Measurements from ENCODE around the gene TNFRSF13B. TPM values are rescaled to one million over a fixed set of nuclear protein-coding genes. Genes with fewer than 3 reads are reported as not detected.

Gene TNFRSF13B
- total RNA-seq, 1 experiment from 2014 or later, result not detected

GRCh38 chr17:16926571-16927451 is 45.1 kb downstream of the TNFRSF13B start:
- DNase-seq (ENCODE audit: unreplicated experiment), result peak; percentile 30
- intact Hi-C loops (cut with micrococcal nuclease), result no loop called here
- CTCF ChIA-PET, result interaction anchor here (0.6 kb wide), 1 partner anchor 77 kb away, joined by 3 read pairs; no protein-coding TSS in a partner anchor
- Mint-ChIP-seq H3K27ac (ENCODE audit: low read depth, unreplicated experiment) (no peak overlapping the region), H3K27me3 (ENCODE audit: insufficient read depth, unreplicated experiment) (no peaks in the 10 kb centered on the region), H3K9me3 (ENCODE audit: unreplicated experiment) (no peaks in the 10 kb centered on the region), H3K4me3 (ENCODE audit: unreplicated experiment) (no peak overlapping the region), H3K4me1 (ENCODE audit: insufficient read depth, unreplicated experiment) (no peaks in the 10 kb centered on the region), H3K36me3 (ENCODE audit: insufficient read depth, unreplicated experiment) (no peaks in the 10 kb centered on the region)
- no TSS peak for BruUV-seq (replicated peaks)
- TF ChIP-seq CTCF (IDR thresholded peaks at IDR 0.05; ENCODE audit: unreplicated experiment), result no peak
- POLR2A ChIA-PET, result interaction anchor here (1.0 kb wide), 1 partner anchor 161 kb away, joined by 4 read pairs; no protein-coding TSS in a partner anchor

GRCh38 chr17:16926061-16926511 is 45.8 kb downstream of the TNFRSF13B start:
- Mint-ChIP-seq H3K27ac (ENCODE audit: low read depth, unreplicated experiment) (no peak overlapping the region), H3K4me3 (ENCODE audit: unreplicated experiment) (no peak overlapping the region), H3K36me3 (ENCODE audit: insufficient read depth, unreplicated experiment) (no peaks in the 10 kb centered on the region), H3K27me3 (ENCODE audit: insufficient read depth, unreplicated experiment) (no peaks in the 10 kb centered on the region), H3K4me1 (ENCODE audit: insufficient read depth, unreplicated experiment) (no peaks in the 10 kb centered on the region), H3K9me3 (ENCODE audit: unreplicated experiment) (no peaks in the 10 kb centered on the region)
- intact Hi-C loops (cut with micrococcal nuclease), result no loop called here
- CTCF ChIA-PET, result interaction anchor here (0.6 kb wide), 1 partner anchor 1300 kb away, joined by 3 read pairs; no protein-coding TSS in a partner anchor
- DNase-seq (ENCODE audit: unreplicated experiment), result no peak
- BruUV-seq (replicated peaks), result no TSS peak
- no peak for TF ChIP-seq CTCF (IDR thresholded peaks at IDR 0.05; ENCODE audit: unreplicated experiment)
- POLR2A ChIA-PET, result no interaction called here

- Mint-ChIP-seq H3K4me3 (ENCODE audit: unreplicated experiment) (no peak overlapping the region), H3K27me3 (ENCODE audit: insufficient read depth, unreplicated experiment) (no peaks in the 10 kb centered on the region), H3K27ac (ENCODE audit: low read depth, unreplicated experiment) (no peak overlapping the region), H3K9me3 (ENCODE audit: unreplicated experiment) (no peaks in the 10 kb centered on the region), H3K36me3 (ENCODE audit: insufficient read depth, unreplicated experiment) (no peaks in the 10 kb centered on the region), H3K4me1 (ENCODE audit: insufficient read depth, unreplicated experiment) (no peaks in the 10 kb centered on the region)
- no peak for TF ChIP-seq CTCF (IDR thresholded peaks at IDR 0.05; ENCODE audit: unreplicated experiment)
- POLR2A ChIA-PET, result no interaction called here
- DNase-seq (ENCODE audit: unreplicated experiment), result no peak
- CTCF ChIA-PET, result interaction anchor here (0.6 to 0.7 kb wide), 2 partner anchors 68 to 1301 kb away, joined by 3 read pairs; no protein-coding TSS in a partner anchor
- BruUV-seq (replicated peaks), result no TSS peak
- intact Hi-C loops (cut with micrococcal nuclease), result no loop called here
Measured at GRCh38 chr17:16925461-16926060, 46.4 kb downstream of the TNFRSF13B start.

GRCh38 chr17:16924696-16925440 is 47.0 kb downstream of the TNFRSF13B start:
- ChIA-PET POLR2A (no interaction called here), CTCF (interaction anchor here (0.7 kb wide), 1 partner anchor 68 kb away, joined by 3 read pairs; no protein-coding TSS in a partner anchor)
- TF ChIP-seq CTCF (IDR thresholded peaks at IDR 0.05; ENCODE audit: unreplicated experiment), result no peak
- Mint-ChIP-seq H3K27me3 (ENCODE audit: insufficient read depth, unreplicated experiment) (no peaks in the 10 kb centered on the region), H3K4me1 (ENCODE audit: insufficient read depth, unreplicated experiment) (no peaks in the 10 kb centered on the region), H3K27ac (ENCODE audit: low read depth, unreplicated experiment) (no peak overlapping the region), H3K9me3 (ENCODE audit: unreplicated experiment) (no peaks in the 10 kb centered on the region), H3K4me3 (ENCODE audit: unreplicated experiment) (no peak overlapping the region), H3K36me3 (ENCODE audit: insufficient read depth, unreplicated experiment) (no peaks in the 10 kb centered on the region)
- DNase-seq (ENCODE audit: unreplicated experiment), result no peak
- intact Hi-C loops (cut with micrococcal nuclease), result no loop called here
- no TSS peak for BruUV-seq (replicated peaks)
